Measurements from ENCODE around the gene SEMA3D. TPM values are rescaled to one million over a fixed set of nuclear protein-coding genes. Genes with fewer than 3 reads are reported as not detected.

The SEMA3D gene
- total RNA-seq, 1 donor: 0.72 TPM

GRCh38 chr7:85215098-85215497 is 28.2 kb upstream of the SEMA3D start:
- Histone ChIP-seq H2AFZ (ENCODE audit: low read length) (no peak overlapping the region), H3K36me3 (ENCODE audit: insufficient read depth, low read length) (no peaks in the 10 kb centered on the region), H3K4me1 (ENCODE audit: insufficient read depth, low read length) (no peaks in the 10 kb centered on the region), H3K4me2 (ENCODE audit: insufficient read depth, low read length) (no peak overlapping the region), H3K27ac (ENCODE audit: low read depth, low read length) (no peak overlapping the region), H3K27me3 (ENCODE audit: insufficient read depth, low read length) (no peaks in the 10 kb centered on the region), H4K20me1 (ENCODE audit: insufficient read depth, low read length) (no peaks in the 10 kb centered on the region), H3K79me2 (ENCODE audit: insufficient read depth, low read length) (no peaks in the 10 kb centered on the region), H3K4me3 (ENCODE audit: insufficient read depth, low read length) (no peak overlapping the region), H3K9me3 (ENCODE audit: low read depth, low read length) (no peaks in the 10 kb centered on the region)
- TF ChIP-seq, protein P1, sequence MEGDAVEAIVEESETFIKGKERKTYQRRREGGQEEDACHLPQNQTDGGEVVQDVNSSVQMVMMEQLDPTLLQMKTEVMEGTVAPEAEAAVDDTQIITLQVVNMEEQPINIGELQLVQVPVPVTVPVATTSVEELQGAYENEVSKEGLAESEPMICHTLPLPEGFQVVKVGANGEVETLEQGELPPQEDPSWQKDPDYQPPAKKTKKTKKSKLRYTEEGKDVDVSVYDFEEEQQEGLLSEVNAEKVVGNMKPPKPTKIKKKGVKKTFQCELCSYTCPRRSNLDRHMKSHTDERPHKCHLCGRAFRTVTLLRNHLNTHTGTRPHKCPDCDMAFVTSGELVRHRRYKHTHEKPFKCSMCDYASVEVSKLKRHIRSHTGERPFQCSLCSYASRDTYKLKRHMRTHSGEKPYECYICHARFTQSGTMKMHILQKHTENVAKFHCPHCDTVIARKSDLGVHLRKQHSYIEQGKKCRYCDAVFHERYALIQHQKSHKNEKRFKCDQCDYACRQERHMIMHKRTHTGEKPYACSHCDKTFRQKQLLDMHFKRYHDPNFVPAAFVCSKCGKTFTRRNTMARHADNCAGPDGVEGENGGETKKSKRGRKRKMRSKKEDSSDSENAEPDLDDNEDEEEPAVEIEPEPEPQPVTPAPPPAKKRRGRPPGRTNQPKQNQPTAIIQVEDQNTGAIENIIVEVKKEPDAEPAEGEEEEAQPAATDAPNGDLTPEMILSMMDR (IDR thresholded peaks at IDR 0.05; ENCODE audit: extremely low read depth, low read depth, low read length): no peak
- no peak for DNase-seq (ENCODE audit: insufficient read length, low spot score, missing footprints)

GRCh38 chr7:85213500-85213899 is 26.6 kb upstream of the SEMA3D start:
- Histone ChIP-seq H3K4me1 (ENCODE audit: insufficient read depth, low read length) (no peaks in the 10 kb centered on the region), H3K4me2 (ENCODE audit: insufficient read depth, low read length) (no peak overlapping the region), H3K9me3 (ENCODE audit: low read depth, low read length) (no peaks in the 10 kb centered on the region), H3K4me3 (ENCODE audit: insufficient read depth, low read length) (no peak overlapping the region), H3K79me2 (ENCODE audit: insufficient read depth, low read length) (no peaks in the 10 kb centered on the region), H3K27me3 (ENCODE audit: insufficient read depth, low read length) (no peaks in the 10 kb centered on the region), H2AFZ (ENCODE audit: low read length) (no peak overlapping the region), H4K20me1 (ENCODE audit: insufficient read depth, low read length) (no peaks in the 10 kb centered on the region), H3K27ac (ENCODE audit: low read depth, low read length) (no peak overlapping the region), H3K36me3 (ENCODE audit: insufficient read depth, low read length) (no peaks in the 10 kb centered on the region)
- TF ChIP-seq, protein P1 (IDR thresholded peaks at IDR 0.05; ENCODE audit: extremely low read depth, low read depth, low read length): no peak
- DNase-seq (ENCODE audit: insufficient read length, low spot score, missing footprints): no peak

- Histone ChIP-seq H2AFZ (ENCODE audit: low read length) (no peak overlapping the region), H3K36me3 (ENCODE audit: insufficient read depth, low read length) (no peaks in the 10 kb centered on the region), H4K20me1 (ENCODE audit: insufficient read depth, low read length) (no peaks in the 10 kb centered on the region), H3K4me3 (ENCODE audit: insufficient read depth, low read length) (no peak overlapping the region), H3K27me3 (ENCODE audit: insufficient read depth, low read length) (no peaks in the 10 kb centered on the region), H3K9me3 (ENCODE audit: low read depth, low read length) (no peaks in the 10 kb centered on the region), H3K4me2 (ENCODE audit: insufficient read depth, low read length) (no peak overlapping the region), H3K79me2 (ENCODE audit: insufficient read depth, low read length) (no peaks in the 10 kb centered on the region), H3K4me1 (ENCODE audit: insufficient read depth, low read length) (no peaks in the 10 kb centered on the region), H3K27ac (ENCODE audit: low read depth, low read length) (no peak overlapping the region)
- DNase-seq (ENCODE audit: insufficient read length, low spot score, missing footprints): no peak
- TF ChIP-seq, protein P1 (IDR thresholded peaks at IDR 0.05; ENCODE audit: extremely low read depth, low read depth, low read length): no peak
Measured at GRCh38 chr7:85205754-85206153, 18.9 kb upstream of the SEMA3D start.

DNA sequence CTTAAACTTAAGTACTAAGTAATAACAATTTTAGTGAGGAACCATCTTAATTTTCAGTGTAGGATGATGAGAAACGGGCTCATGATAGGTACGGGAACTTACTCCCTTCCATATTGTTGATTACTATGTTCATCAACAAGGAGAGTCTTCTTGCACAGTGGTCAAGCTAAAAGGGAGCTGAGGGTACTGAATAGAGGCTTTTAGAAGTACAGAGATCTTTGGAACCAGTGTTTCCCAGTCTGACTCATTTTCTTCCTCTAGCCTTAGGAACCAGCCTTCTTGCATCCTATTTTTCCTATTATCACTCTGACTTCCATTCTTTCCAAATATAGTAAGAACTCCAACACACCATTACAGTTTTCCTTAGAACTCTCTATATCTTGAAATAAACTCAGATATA is 17.6 kb upstream of the SEMA3D start:
- DNase-seq (ENCODE audit: insufficient read length, low spot score, missing footprints): no peak
- Histone ChIP-seq H3K27ac (ENCODE audit: low read depth, low read length) (no peak overlapping the region), H3K4me2 (ENCODE audit: insufficient read depth, low read length) (no peak overlapping the region), H3K9me3 (ENCODE audit: low read depth, low read length) (no peaks in the 10 kb centered on the region), H2AFZ (ENCODE audit: low read length) (no peak overlapping the region), H3K27me3 (ENCODE audit: insufficient read depth, low read length) (no peaks in the 10 kb centered on the region), H3K36me3 (ENCODE audit: insufficient read depth, low read length) (no peaks in the 10 kb centered on the region), H4K20me1 (ENCODE audit: insufficient read depth, low read length) (no peaks in the 10 kb centered on the region), H3K4me1 (ENCODE audit: insufficient read depth, low read length) (no peaks in the 10 kb centered on the region), H3K4me3 (ENCODE audit: insufficient read depth, low read length) (no peak overlapping the region), H3K79me2 (ENCODE audit: insufficient read depth, low read length) (no peaks in the 10 kb centered on the region)
- TF ChIP-seq, protein P1 (IDR thresholded peaks at IDR 0.05; ENCODE audit: extremely low read depth, low read depth, low read length): no peak
